ENCODE data around the gene AMOT. TPM values are rescaled to one million over a fixed set of nuclear protein-coding genes. Genes with fewer than 3 reads are reported as not detected.
"Not testable (repeated sequence)": the region's sequence is repeated elsewhere in the genome, so short reads cannot be mapped to it uniquely, and the experiment has no call there.

AMOT gene
- total and polyA plus RNA-seq, 7 experiments from 2014 or later = 0.44 to 4.4 (median 3.0) TPM

GRCh38 chrX:112868586-112868985 lies 28.0 kb upstream of the AMOT start:
- H3K27ac Mint-ChIP-seq = no peak overlapping the region
- Histone ChIP-seq H3K27ac (ENCODE audit: low read depth, low read length) (no peak overlapping the region), H3K4me1 (ENCODE audit: control insufficient read depth in 2 of 2, insufficient read depth in 2 of 2, low read length in 2 of 2) (no peaks in the 10 kb centered on the region), H3K36me3 (ENCODE audit: control insufficient read depth in 2 of 3, insufficient read depth in 3 of 3, low read length in 3 of 3) (no peaks in the 10 kb centered on the region), H3K9me3 (ENCODE audit: control insufficient read depth in 2 of 3, low read length in 3 of 3) (no peaks in the 10 kb centered on the region), H3K4me3 (ENCODE audit: low read length) (no peak overlapping the region), H3K27me3 (ENCODE audit: control insufficient read depth in 2 of 2, insufficient read depth in 2 of 2, low read length in 2 of 2) (no peaks in the 10 kb centered on the region)
- ATAC-seq (no peak), DNase-seq (no peak)
- no peaks in the 10 kb centered on the region for H3K9me3 Mint-ChIP-seq
- ChIA-PET POLR2A (no interaction called here), CTCF (no interaction called here)
- H3K4me1 Mint-ChIP-seq = no peaks in the 10 kb centered on the region
- H3K4me3 Mint-ChIP-seq = no peak overlapping the region
- H3K27me3 Mint-ChIP-seq = no peaks in the 10 kb centered on the region
- intact Hi-C loops (cut with micrococcal nuclease) = no loop called here
- no peaks in the 10 kb centered on the region for H3K36me3 Mint-ChIP-seq

GRCh38 chrX:112867570-112867969 lies 26.9 kb upstream of the AMOT start:
- no peaks in the 10 kb centered on the region for H3K27me3 Mint-ChIP-seq
- H3K27ac Mint-ChIP-seq = no peak overlapping the region

GRCh38 chrX:112866175-112866574 lies 25.5 kb upstream of the AMOT start:
- Mint-ChIP-seq H3K4me1 (no peaks in the 10 kb centered on the region), H3K27me3 (no peaks in the 10 kb centered on the region), H3K4me3 (no peak overlapping the region), H3K27ac (no peak overlapping the region), H3K9me3 (no peaks in the 10 kb centered on the region), H3K36me3 (no peaks in the 10 kb centered on the region)
- H3K27me3 ChIP-seq (ENCODE audit: control insufficient read depth in 2 of 2, insufficient read depth in 2 of 2, low read length in 2 of 2) = no peaks in the 10 kb centered on the region
- no peaks in the 10 kb centered on the region for H3K4me1 ChIP-seq (ENCODE audit: control insufficient read depth in 2 of 2, insufficient read depth in 2 of 2, low read length in 2 of 2)
- intact Hi-C loops (cut with micrococcal nuclease) = no loop called here
- POLR2A ChIA-PET = no interaction called here
- ATAC-seq (no peak), DNase-seq (no peak)
- CTCF ChIA-PET = no interaction called here
- H3K27ac ChIP-seq (ENCODE audit: low read depth, low read length) = no peak overlapping the region
- no peaks in the 10 kb centered on the region for H3K9me3 ChIP-seq (ENCODE audit: control insufficient read depth in 2 of 3, low read length in 3 of 3)
- H3K36me3 ChIP-seq (ENCODE audit: control insufficient read depth in 2 of 3, insufficient read depth in 3 of 3, low read length in 3 of 3) = no peaks in the 10 kb centered on the region
- H3K4me3 ChIP-seq (ENCODE audit: low read length) = no peak overlapping the region

More at GRCh38 chrX:112867570-112867969, 26.9 kb upstream of the AMOT start:
- intact Hi-C loops (cut with micrococcal nuclease) = no loop called here
- no peaks in the 10 kb centered on the region for H3K4me1 Mint-ChIP-seq
- no peak overlapping the region for H3K4me3 ChIP-seq (ENCODE audit: low read length)
- DNase-seq = no peak
- H3K36me3 Mint-ChIP-seq = no peaks in the 10 kb centered on the region
- no peaks in the 10 kb centered on the region for H3K9me3 ChIP-seq (ENCODE audit: control insufficient read depth in 2 of 3, low read length in 3 of 3)
- CTCF ChIA-PET = interaction anchor here (0.5 kb wide), 1 partner anchor 32 kb away, joined by 3 read pairs; no protein-coding TSS in a partner anchor
- no peaks in the 10 kb centered on the region for H3K9me3 Mint-ChIP-seq
- H3K27ac ChIP-seq (ENCODE audit: low read depth, low read length) = no peak overlapping the region
- H3K4me3 Mint-ChIP-seq = no peak overlapping the region
- no peaks in the 10 kb centered on the region for H3K36me3 ChIP-seq (ENCODE audit: control insufficient read depth in 2 of 3, insufficient read depth in 3 of 3, low read length in 3 of 3)
- no peak for ATAC-seq
- POLR2A ChIA-PET = no interaction called here
- no peaks in the 10 kb centered on the region for H3K27me3 ChIP-seq (ENCODE audit: control insufficient read depth in 2 of 2, insufficient read depth in 2 of 2, low read length in 2 of 2)
- no peaks in the 10 kb centered on the region for H3K4me1 ChIP-seq (ENCODE audit: control insufficient read depth in 2 of 2, insufficient read depth in 2 of 2, low read length in 2 of 2)

- no peaks in the 10 kb centered on the region for H3K27me3 Mint-ChIP-seq
- no peak for ATAC-seq
- H3K36me3 ChIP-seq (ENCODE audit: control insufficient read depth in 2 of 3, insufficient read depth in 3 of 3, low read length in 3 of 3) = no peaks in the 10 kb centered on the region
- H3K4me1 ChIP-seq (ENCODE audit: control insufficient read depth in 2 of 2, insufficient read depth in 2 of 2, low read length in 2 of 2) = no peaks in the 10 kb centered on the region
- intact Hi-C loops (cut with micrococcal nuclease) = no loop called here
- DNase-seq = no peak
- no peak overlapping the region for H3K4me3 Mint-ChIP-seq
- H3K36me3 Mint-ChIP-seq = no peaks in the 10 kb centered on the region
- H3K4me3 ChIP-seq (ENCODE audit: low read length) = no peak overlapping the region
- no peak overlapping the region for H3K27ac ChIP-seq (ENCODE audit: low read depth, low read length)
- no peaks in the 10 kb centered on the region for H3K9me3 Mint-ChIP-seq
- H3K27ac Mint-ChIP-seq = no peak overlapping the region
- no peaks in the 10 kb centered on the region for H3K27me3 ChIP-seq (ENCODE audit: control insufficient read depth in 2 of 2, insufficient read depth in 2 of 2, low read length in 2 of 2)
- ChIA-PET CTCF (no interaction called here), POLR2A (no interaction called here)
- H3K9me3 ChIP-seq (ENCODE audit: control insufficient read depth in 2 of 3, low read length in 3 of 3) = no peaks in the 10 kb centered on the region
- no peaks in the 10 kb centered on the region for H3K4me1 Mint-ChIP-seq
These were observed 24.9 kb upstream of the AMOT start for GRCh38 chrX:112865464-112866025.

- DNase-seq = no peak
- Histone ChIP-seq H3K27me3 (ENCODE audit: control insufficient read depth in 2 of 2, insufficient read depth in 2 of 2, low read length in 2 of 2) (no peaks in the 10 kb centered on the region), H3K4me1 (ENCODE audit: control insufficient read depth in 2 of 2, insufficient read depth in 2 of 2, low read length in 2 of 2) (no peaks in the 10 kb centered on the region), H3K27ac (ENCODE audit: low read depth, low read length) (no peak overlapping the region), H3K36me3 (ENCODE audit: control insufficient read depth in 2 of 3, insufficient read depth in 3 of 3, low read length in 3 of 3) (no peaks in the 10 kb centered on the region), H3K4me3 (ENCODE audit: low read length) (no peak overlapping the region), H3K9me3 (ENCODE audit: control insufficient read depth in 2 of 3, low read length in 3 of 3) (no peaks in the 10 kb centered on the region)
- Mint-ChIP-seq H3K4me1 (no peaks in the 10 kb centered on the region), H3K9me3 (no peaks in the 10 kb centered on the region), H3K27me3 (no peaks in the 10 kb centered on the region), H3K27ac (no peak overlapping the region), H3K4me3 (no peak overlapping the region), H3K36me3 (no peaks in the 10 kb centered on the region)
- intact Hi-C loops (cut with micrococcal nuclease) = no loop called here
- CTCF ChIA-PET = no interaction called here
- no peak for ATAC-seq
- POLR2A ChIA-PET = no interaction called here
These were observed 23.2 kb upstream of the AMOT start for GRCh38 chrX:112863850-112864249.

- H3K9me3 Mint-ChIP-seq = peaks cover 0 to 1% (median 0%) of the 10 kb centered on the region in 11 donors
- Histone ChIP-seq H3K4me3 (ENCODE audit: low read length) (no peak overlapping the region), H3K36me3 (ENCODE audit: control insufficient read depth in 2 of 3, insufficient read depth in 3 of 3, low read length in 3 of 3) (no peaks in the 10 kb centered on the region), H3K27me3 (ENCODE audit: control insufficient read depth in 2 of 2, insufficient read depth in 2 of 2, low read length in 2 of 2) (no peaks in the 10 kb centered on the region), H3K4me1 (ENCODE audit: control insufficient read depth in 2 of 2, insufficient read depth in 2 of 2, low read length in 2 of 2) (no peaks in the 10 kb centered on the region), H3K27ac (ENCODE audit: low read depth, low read length) (no peak overlapping the region), H3K9me3 (ENCODE audit: control insufficient read depth in 2 of 3, low read length in 3 of 3) (no peaks in the 10 kb centered on the region)
- intact Hi-C loops (cut with micrococcal nuclease) = no loop called here
- no peak overlapping the region for H3K27ac Mint-ChIP-seq
- H3K27me3 Mint-ChIP-seq = peaks cover 0 to under 1% (median 0%) of the 10 kb centered on the region in 5 donors
- H3K36me3 Mint-ChIP-seq = no peaks in the 10 kb centered on the region
- DNase-seq (no peak), ATAC-seq (no peak)
- ChIA-PET CTCF (no interaction called here), POLR2A (no interaction called here)
- H3K4me3 Mint-ChIP-seq = no peak overlapping the region
- peaks cover 0 to 4% (median 0%) of the 10 kb centered on the region in 7 donors for H3K4me1 Mint-ChIP-seq
These were observed 16.8 kb upstream of the AMOT start for GRCh38 chrX:112857478-112857878.

- not testable (repeated sequence) for H3K4me3 Mint-ChIP-seq, H3K27me3 Mint-ChIP-seq
These were observed 14.3 kb upstream of the AMOT start for GRCh38 chrX:112854901-112855300.

More at GRCh38 chrX:112854901-112855300, 14.3 kb upstream of the AMOT start:
- DNase-seq; intact Hi-C loops (cut with micrococcal nuclease); CTCF ChIA-PET; H3K4me1 ChIP-seq (ENCODE audit: control insufficient read depth in 2 of 2, insufficient read depth in 2 of 2, low read length in 2 of 2); H3K4me3 ChIP-seq (ENCODE audit: low read length); H3K27me3 ChIP-seq (ENCODE audit: control insufficient read depth in 2 of 2, insufficient read depth in 2 of 2, low read length in 2 of 2); H3K9me3 Mint-ChIP-seq; H3K27ac ChIP-seq (ENCODE audit: low read depth, low read length); POLR2A ChIA-PET; H3K9me3 ChIP-seq (ENCODE audit: control insufficient read depth in 2 of 3, low read length in 3 of 3); ATAC-seq; H3K27ac Mint-ChIP-seq; H3K36me3 Mint-ChIP-seq; H3K36me3 ChIP-seq (ENCODE audit: control insufficient read depth in 2 of 3, insufficient read depth in 3 of 3, low read length in 3 of 3): not testable (repeated sequence)
- peaks cover 0 to 19% (median 2%) of the 10 kb centered on the region in 7 donors for H3K4me1 Mint-ChIP-seq

Data from naive thymus-derived CD4-positive, alpha-beta T cell (primary cell).